ENCODE results near the gene DUS1L.

Gene DUS1L

GRCh38 chr17:82014971-82015310 is 50.7 kb downstream of the DUS1L start:
- no peak for FAIRE-seq
- DNase-seq (ENCODE audit: low spot score) = no peak

GRCh38 chr17:82014432-82014831 is 51.2 kb downstream of the DUS1L start:
- no peak for DNase-seq (ENCODE audit: low spot score)
- FAIRE-seq = no peak

DNA sequence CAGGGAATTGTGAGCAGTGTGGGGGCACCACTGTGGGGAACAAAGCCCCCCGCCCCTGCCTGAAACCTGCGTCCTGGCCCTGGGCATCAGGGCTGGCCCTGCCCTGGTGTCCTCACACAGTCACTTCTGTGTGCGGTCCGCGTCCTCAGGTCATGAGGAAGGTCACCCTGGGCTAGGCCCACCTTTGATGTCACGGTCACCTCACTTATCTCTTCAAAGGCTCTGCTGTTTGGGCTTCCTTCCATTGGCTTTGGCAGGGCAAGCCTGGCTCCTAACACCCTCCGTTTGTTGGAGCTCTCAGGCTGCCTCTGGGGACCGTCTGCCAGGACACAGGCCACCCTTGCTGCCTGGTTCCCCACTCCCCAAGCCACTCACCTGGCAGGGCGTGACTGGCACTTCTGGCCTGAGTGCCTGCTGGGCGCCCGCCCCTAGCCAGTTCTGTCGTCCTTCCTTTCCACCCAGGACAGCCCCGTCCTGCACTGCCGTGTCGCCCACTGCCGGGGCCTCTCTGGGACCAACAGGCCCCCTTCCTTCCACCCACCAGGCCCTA is 51.8 kb downstream of the DUS1L start:
- DNase-seq (ENCODE audit: low spot score) = no peak
- peak; percentile 35 for FAIRE-seq

DNA sequence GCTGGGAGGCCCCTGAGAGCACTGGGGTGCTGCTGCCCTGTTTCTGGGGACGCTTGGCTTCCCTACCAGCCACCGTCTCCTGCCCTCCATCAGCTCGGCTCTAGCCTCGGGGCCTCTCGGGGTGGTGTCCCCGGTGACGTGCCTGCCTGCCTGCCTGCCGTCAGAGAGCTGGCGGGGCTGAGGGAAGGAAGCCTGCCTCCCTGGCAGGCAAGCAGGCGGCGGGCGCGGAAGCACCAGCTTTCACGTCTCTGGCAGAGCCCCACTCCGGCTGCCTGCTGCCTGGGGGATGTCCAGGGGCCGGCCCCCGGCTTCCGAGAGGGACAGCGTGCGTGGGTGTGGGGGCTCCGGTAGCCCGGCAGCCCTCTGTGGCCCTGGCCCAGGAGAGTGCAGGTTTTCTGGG is 52.3 kb downstream of the DUS1L start:
- no peak for FAIRE-seq
- DNase-seq (ENCODE audit: low spot score) = no peak

GRCh38 chr17:82012640-82013295 is 52.8 kb downstream of the DUS1L start:
- no peak for DNase-seq (ENCODE audit: low spot score)
- peak; percentile 5 for FAIRE-seq

- DNase-seq (ENCODE audit: low spot score) (no peak), FAIRE-seq (no peak)
Measured at GRCh38 chr17:82012261-82012639, 53.4 kb downstream of the DUS1L start.

GRCh38 chr17:82011617-82012187 is 53.9 kb downstream of the DUS1L start:
- FAIRE-seq (no peak), DNase-seq (ENCODE audit: low spot score) (no peak)

DNA sequence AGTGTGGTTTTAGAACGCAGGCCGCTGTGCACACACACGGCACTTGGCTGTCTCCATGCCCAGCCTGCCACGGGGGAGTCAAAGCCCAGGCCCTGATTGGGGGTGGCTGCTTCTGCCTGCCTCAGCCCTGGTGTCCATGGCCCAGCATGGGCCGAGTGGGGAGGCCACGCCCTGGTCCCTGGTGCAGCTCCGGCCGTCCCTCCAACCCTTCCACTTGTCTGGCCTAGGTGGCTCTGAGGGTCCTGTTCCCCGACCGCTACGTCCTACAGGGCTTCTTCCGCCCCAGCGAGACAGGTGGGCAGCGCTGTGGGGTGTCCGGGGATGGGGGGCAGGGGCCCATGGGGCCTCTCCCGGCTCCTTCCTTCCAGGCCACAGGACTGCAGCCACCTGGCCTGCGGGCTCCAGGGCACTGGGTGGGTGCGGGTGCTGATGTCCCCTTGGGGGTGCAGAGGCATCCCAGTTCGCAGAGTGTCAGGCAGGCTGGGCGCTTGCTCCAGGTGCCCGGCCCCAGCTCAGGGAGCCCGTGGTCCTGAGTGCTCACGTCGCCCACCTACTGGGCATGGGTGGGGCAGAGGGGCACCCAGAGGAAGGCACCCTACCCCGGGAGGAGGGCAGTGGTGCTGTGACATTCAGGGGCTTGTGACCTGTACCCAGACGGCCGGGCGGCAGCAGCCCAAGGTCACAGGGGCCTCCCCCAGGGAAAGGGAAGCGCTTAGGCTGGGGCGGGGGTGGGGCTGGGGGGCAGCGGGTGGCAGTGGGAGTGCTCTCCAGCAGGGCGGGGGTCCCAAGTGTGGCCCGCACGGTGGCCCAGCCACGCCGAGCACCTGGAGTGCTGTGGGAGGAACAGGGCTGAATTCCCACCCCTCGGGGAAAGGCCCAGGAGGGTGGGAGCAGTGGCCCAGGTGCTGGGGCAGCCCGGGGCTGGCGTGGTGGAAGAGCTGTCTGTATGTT is 54.8 kb downstream of the DUS1L start:
- FAIRE-seq (no peak), DNase-seq (ENCODE audit: low spot score) (no peak)

DNA sequence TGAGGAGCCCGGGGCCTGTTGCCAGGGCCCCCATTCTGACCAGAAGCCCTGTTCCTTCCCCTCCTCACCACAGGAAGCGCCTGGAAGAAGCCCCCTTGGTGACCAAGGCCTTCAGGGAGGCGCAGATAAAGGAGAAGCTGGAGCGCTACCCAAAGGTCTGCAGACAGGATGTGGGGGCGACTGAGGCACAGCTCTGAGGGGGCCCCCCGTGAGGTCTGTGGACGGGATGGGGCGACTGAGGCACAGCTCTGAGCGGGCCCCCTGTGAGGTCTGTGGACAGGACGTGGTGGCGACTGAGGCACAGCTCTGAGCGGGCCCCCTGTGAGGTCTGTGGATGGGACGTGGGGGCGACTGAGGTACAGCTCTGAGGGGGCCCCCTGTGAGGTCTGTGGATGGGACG is 56.2 kb downstream of the DUS1L start:
- FAIRE-seq = no peak

DNA sequence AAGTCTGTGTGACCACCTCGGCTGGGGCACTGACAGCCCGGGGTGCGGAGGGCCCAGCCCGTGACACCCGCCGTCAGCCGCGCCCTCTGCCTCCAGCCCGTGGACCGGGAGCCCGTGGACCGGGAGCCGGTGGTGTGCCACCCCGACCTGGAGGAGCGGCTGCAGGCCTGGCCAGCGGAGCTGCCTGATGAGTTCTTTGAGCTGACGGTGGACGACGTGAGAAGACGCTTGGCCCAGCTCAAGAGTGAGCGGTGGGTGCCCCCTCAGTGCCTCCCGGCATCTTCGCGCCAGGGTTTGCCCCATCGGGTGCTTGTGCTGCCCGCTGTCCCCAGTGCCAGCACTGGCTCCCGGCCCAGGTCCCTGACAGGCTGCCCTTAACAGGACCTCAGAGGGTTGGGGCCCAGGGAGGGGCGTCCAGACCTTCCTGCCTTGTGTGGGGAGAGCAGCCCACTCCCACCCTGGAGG is 56.6 kb downstream of the DUS1L start:
- DNase-seq (ENCODE audit: low spot score) (no peak), FAIRE-seq (no peak)

More for the DNA sequence above, 56.2 kb downstream of the DUS1L start:
- no peak for DNase-seq (ENCODE audit: low spot score)

DNA sequence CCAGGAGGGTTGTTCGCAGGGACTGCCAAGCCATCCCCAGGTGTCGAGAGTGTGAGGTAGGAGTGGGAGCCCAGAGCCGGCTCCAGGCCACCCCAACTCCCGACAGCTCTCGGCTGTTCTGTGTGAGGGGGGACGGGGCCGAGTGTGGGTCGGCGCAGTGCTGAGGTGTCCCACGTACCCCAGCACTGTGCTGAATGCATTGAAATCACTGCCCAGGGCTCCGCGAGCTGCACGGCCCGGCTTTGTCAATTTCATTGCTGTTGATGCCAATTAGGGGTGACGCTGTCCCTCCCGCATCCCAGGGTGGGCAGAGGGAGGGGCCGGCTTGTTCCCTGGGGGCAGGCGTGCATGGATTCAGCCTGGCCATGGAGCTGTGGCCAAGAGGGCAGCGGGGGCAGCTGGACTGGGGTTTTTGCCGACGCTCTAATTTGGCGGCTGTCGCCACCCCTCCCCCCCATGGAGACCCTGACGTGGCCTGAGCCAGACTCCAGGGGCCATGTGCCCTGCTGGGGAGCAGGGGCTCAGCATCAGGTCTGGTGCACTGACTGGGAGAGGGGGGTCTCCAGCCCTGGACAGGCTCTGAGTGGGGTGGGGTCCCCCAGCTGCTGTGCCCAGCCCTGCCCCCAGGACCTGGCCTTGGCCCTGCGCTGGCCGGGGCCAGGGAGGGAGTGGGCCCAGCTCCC is 57.2 kb downstream of the DUS1L start:
- DNase-seq (ENCODE audit: low spot score) = no peak
- no peak for FAIRE-seq
